ENCODE measurements around the gene EXD3.

EXD3 gene

GRCh38 chr9:137272241-137273094, 150.5 kb downstream of the EXD3 start:
- no peak for TF ChIP-seq CTCF (conservative IDR thresholded peaks at IDR 0.05; ENCODE audit: low read length)
- DNase-seq (ENCODE audit: low read depth) = no peak
- H3K4me3 ChIP-seq (ENCODE audit: low read length) = no peak overlapping the region

DNA sequence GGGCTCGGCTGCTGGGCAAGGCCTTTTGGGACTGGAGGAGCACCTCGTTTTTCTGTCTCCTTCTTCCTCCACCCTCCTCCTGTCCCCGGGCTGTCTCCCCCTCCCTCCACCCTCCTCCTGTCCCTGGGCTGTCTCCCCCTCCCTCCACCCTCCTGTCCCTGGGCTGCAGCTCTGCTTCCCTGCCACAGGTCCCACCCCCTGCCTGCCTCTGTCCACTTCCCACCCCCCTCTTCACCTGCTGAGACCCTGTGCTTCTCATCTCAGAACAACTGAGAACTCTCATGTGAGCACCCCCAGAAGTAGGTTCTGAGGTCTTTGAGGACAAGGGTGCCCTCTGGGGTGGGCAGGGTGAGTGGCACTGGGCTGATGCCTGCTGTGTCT, 151.3 kb downstream of the EXD3 start:
- no peak overlapping the region for H3K4me3 ChIP-seq (ENCODE audit: low read length)
- no peak for TF ChIP-seq CTCF (conservative IDR thresholded peaks at IDR 0.05; ENCODE audit: low read length)
- DNase-seq (ENCODE audit: low read depth) = no peak

DNA sequence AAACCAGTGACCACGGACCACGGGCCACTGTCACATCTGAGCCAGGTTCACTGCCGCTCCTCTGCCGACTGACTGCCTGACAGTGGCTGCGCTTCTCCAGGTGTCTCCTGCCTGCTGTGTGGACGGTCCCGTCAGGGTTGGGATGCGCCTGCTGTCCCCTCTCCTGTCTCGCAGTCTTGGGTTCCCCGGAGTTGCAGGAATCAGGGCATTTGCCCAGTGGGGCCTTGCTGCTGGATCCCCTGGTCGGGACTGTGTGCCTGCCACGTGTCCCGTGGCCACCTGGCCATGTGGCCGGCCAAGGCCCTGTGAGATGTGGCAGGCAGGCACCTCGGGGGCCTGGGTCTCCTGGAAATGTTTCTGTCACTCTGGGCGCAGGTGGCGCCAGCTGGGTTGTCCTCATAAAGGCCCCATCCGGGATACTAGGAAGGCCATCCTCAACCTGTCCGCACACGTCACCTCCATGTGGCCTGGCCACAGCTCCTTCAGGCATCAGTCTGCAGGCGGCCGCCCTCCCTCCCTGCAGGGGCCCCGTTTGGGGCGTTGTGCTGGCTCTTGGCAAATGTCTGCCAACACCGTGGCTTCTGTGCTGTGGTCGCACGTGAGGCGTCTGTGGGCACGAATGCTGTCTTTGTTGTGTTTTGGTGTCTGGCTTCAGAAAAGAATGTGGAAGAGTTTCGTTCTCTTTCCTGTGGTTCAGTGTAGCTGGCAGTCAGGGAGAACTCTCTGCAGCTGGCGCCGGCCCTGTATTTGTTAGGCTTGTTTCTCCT, 151.8 kb downstream of the EXD3 start:
- no peak for DNase-seq (ENCODE audit: low read depth)
- TF ChIP-seq CTCF (conservative IDR thresholded peaks at IDR 0.05; ENCODE audit: low read length) = no peak
- H3K4me3 ChIP-seq (ENCODE audit: low read length) = no peak overlapping the region

- peak; percentile 32 for DNase-seq (ENCODE audit: low read depth)
- no peak for TF ChIP-seq CTCF (conservative IDR thresholded peaks at IDR 0.05; ENCODE audit: low read length)
- no peak overlapping the region for H3K4me3 ChIP-seq (ENCODE audit: low read length)
These were observed 153.7 kb downstream of the EXD3 start for GRCh38 chr9:137269231-137269772.

GRCh38 chr9:137268538-137269201, 154.3 kb downstream of the EXD3 start:
- H3K4me3 ChIP-seq (ENCODE audit: low read length) = no peak overlapping the region
- TF ChIP-seq CTCF (conservative IDR thresholded peaks at IDR 0.05; ENCODE audit: low read length) = no peak
- DNase-seq (ENCODE audit: low read depth) = no peak

DNA sequence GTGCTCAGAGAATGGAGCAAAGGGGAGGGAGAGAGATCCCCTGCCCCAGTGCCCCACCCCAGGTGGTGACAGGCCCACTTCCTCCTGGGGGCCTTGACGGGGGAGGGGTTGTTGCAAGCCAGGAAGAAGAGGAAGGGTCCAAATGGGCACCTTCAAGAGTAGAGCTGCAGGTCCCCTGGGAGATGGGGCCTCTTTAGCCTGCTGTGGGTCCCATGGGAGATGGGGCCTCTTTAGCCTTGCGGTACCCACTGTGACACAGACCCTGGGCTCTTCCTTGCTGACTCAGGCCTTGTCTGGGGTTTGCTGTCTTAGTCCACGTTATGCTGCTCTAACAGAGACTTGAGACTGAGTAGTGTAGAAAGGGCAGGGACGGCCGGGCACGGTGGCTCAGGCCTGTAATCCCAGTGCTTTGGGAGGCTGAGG, 155.0 kb downstream of the EXD3 start:
- TF ChIP-seq CTCF (conservative IDR thresholded peaks at IDR 0.05; ENCODE audit: low read length) = no peak
- no peak overlapping the region for H3K4me3 ChIP-seq (ENCODE audit: low read length)
- DNase-seq (ENCODE audit: low read depth) = no peak

Data from AG10803 (cell line).